ENCODE data around the gene CA5A.

DNA sequence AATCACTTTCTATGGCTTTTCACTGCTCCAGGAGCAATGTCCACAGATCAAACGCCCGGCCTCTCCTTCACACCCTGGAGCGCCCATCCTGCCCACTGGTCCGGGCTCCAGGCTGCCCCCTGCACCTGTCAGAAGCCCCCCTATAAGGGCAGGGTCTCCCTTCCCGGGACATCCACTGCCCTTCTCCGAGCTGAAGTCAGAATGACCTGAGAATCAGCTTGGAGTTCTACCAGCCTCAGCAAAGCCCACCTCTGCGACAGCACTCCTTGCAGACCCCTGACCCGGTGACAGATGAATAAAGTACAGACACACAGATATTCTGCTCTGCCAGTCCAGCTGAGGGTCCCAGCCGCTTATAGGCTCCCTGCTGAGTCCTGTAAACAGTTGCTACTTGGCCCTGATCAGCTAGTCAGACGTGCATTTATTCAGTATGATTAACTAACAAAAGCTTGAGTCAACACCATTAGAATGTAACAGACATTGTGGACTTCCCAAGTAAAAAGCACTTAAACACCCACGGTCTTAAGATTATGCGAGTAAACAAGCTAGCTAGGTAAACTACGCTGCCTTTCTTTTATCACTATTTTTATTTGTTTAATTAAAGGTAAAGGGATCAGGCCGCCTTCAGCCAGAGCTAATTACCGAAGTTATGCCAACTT lies 71.9 kb downstream of the CA5A start:
- no peak for TF ChIP-seq CTCF (IDR thresholded peaks at IDR 0.05)
- no peak for TF ChIP-seq POLR2AphosphoS5 (IDR thresholded peaks at IDR 0.05)
- no peak for TF ChIP-seq POLR2A (IDR thresholded peaks at IDR 0.05)

Data from gastroesophageal sphincter (tissue), 3 donors.